GM12872 (cell line): ENCODE data around the gene WDR55.

ENCODE experiments used
- CTCF ChIP-seq: IDR thresholded peaks from 3 replicates; pipeline ENCODE4 v1.5.1; 2011; ENCODE audit warnings: low read depth, mild to moderate bottlenecking, low read length, moderate library complexity; ENCODE audit not compliant: insufficient read depth

The WDR55 gene

GRCh38 chr5:140639148-140639981, 25.3 kb upstream of the WDR55 start, which contains the start of gene TMCO6:
Gene TMCO6 (plus strand): TSS chr5:140639451. CDS start chr5:140639528, 77 bp downstream.
- TF ChIP-seq CTCF: peak; percentile 81

- TF ChIP-seq CTCF: no peak
These were observed 23.0 kb upstream of the WDR55 start for GRCh38 chr5:140641716-140642115.

- TF ChIP-seq CTCF: no peak
These were observed 22.0 kb upstream of the WDR55 start for GRCh38 chr5:140642718-140643117.

GRCh38 chr5:140647042-140647419, 17.7 kb upstream of the WDR55 start:
- no peak for TF ChIP-seq CTCF

GRCh38 chr5:140658870-140659269, 5.8 kb upstream of the WDR55 start:
- TF ChIP-seq CTCF: no peak

GRCh38 chr5:140664030-140664358, 710 bp upstream of the WDR55 start:
- no peak for TF ChIP-seq CTCF

- TF ChIP-seq CTCF: no peak
These were observed 6.9 kb downstream of the WDR55 start for GRCh38 chr5:140671472-140672125.
